SH-SY5Y (cell line): ENCODE results near the gene GYPB.

Source experiments
- GATA2 ChIP-seq: IDR thresholded peaks from 2 replicates; pipeline ENCODE4 v1.6.1; 2011; ENCODE audit warnings: mild to moderate bottlenecking, low read depth, low read length
- GATA3 ChIP-seq: IDR thresholded peaks from 2 replicates; pipeline ENCODE4 v1.6.1; 2011; ENCODE audit warnings: low read depth, mild to moderate bottlenecking, low read length, moderate library complexity

GRCh38 chr4:143961075-143961474 lies 58.1 kb downstream of the GYPB start:
- TF ChIP-seq GATA2 = no peak
- TF ChIP-seq GATA3 = no peak
